ENCODE measurements around the gene SLAMF8.
A peak's percentile ranks its signal among the peaks of the same experiment; 100 is the strongest.

The SLAMF8 gene

GRCh38 chr1:159862557-159862956, 35.9 kb downstream of the SLAMF8 start, which contains the start of gene VSIG8:
VSIG8 (minus strand) TSS chr1:159862657; CDS start chr1:159862521, 136 bp downstream.
- no peak for FAIRE-seq
- TF ChIP-seq POLR2A (IDR thresholded peaks at IDR 0.05; ENCODE audit: low read depth, low read length): no peak
- DNase-seq (ENCODE audit: insufficient read length, low spot score): no peak

DNA sequence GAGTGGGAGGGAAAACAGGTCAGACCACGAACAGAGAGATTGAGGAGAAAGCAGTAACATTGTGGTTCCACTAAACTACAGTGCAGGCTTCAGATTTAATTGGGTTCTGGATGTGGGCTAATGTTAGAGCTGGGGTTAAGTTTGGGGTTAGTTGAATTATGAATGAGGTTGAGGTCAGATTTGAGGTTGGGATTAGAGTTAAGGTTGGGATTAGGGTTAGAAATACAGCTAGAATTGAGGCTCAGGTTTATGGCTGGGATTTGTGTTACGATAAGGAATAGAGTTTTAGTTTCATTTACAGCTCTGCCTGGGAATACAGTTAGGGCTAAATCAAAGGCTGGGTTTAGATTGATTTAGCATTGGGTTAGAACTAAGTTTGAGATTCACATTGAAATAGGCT, 37.6 kb downstream of the SLAMF8 start:
- DNase-seq (ENCODE audit: insufficient read length, low spot score) (no peak), FAIRE-seq (no peak)
- no peak for TF ChIP-seq POLR2A (IDR thresholded peaks at IDR 0.05; ENCODE audit: low read depth, low read length)

GRCh38 chr1:159866066-159866465, 39.4 kb downstream of the SLAMF8 start:
- no peak for FAIRE-seq
- no peak for TF ChIP-seq POLR2A (IDR thresholded peaks at IDR 0.05; ENCODE audit: low read depth, low read length)
- DNase-seq (ENCODE audit: insufficient read length, low spot score): no peak

DNA sequence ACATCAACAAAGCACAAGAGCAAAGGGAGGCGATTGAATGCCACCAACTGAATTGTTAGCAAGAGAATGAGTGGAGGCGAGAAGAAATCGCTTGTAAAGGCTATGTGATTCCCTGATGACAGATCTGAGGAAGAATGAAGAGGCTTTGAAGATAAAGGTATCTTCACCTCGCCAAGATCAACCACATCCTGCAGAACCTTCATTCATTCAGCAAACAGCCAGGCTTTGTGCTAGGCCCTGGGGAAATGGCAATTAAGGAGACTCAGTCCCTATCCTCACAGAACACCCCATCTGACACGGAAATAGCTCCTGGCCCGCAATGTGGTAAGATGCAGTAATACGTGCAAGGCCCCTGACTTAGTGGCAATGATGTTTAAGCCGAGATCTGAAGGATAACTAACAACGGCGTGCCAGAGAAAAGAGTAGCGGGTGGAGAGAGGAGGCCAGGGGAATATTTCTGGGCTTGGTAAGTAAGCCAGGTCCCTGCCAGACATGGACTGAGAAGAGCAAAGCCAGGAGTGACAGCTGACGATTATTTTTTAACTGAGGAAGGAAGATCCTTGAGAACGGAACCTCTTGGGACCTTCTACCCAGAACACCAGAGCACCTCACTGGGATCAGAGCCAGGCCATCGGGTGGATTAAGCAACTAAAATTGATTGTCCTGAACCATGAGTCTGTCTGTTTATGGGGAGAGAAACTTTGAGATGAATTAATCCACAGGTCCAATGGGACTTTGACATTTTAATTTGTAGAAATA, 40.4 kb downstream of the SLAMF8 start:
- no peak for TF ChIP-seq POLR2A (IDR thresholded peaks at IDR 0.05; ENCODE audit: low read depth, low read length)
- DNase-seq (ENCODE audit: insufficient read length, low spot score) (no peak), FAIRE-seq (no peak)

- DNase-seq (ENCODE audit: insufficient read length, low spot score) (no peak), FAIRE-seq (no peak)
- no peak for TF ChIP-seq POLR2A (IDR thresholded peaks at IDR 0.05; ENCODE audit: low read depth, low read length)
Measured at GRCh38 chr1:159867664-159868026, 41.0 kb downstream of the SLAMF8 start.

DNA sequence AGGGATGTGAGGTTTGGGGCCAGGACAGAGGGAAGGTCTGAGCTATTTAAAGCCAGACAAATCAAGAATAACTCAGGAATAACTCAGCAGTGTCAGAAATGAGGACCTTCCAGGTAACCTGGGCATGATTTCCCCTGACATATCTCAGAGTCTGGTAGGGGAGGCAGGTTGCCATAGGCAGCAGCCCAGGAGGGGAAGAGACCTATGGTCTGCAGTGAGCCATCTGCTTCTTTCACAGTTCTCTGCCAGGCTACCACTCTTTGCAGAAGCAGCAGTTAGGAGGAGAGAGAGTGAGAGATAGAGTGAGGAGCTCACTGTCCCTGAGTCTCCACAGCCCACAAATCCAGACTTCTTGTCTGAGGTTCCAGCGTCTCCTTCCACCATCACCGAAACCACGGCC, 42.1 kb downstream of the SLAMF8 start:
- FAIRE-seq (no peak), DNase-seq (ENCODE audit: insufficient read length, low spot score) (no peak)
- TF ChIP-seq POLR2A (IDR thresholded peaks at IDR 0.05; ENCODE audit: low read depth, low read length): no peak

- DNase-seq (ENCODE audit: insufficient read length, low spot score) (peak; percentile 87), FAIRE-seq (no peak)
- TF ChIP-seq POLR2A (IDR thresholded peaks at IDR 0.05; ENCODE audit: low read depth, low read length): 0 out of 2 replicates have a peak, but pooled peaks have one; percentile 14
Measured at GRCh38 chr1:159869173-159869572, 42.5 kb downstream of the SLAMF8 start.

GRCh38 chr1:159869607-159870006, 42.9 kb downstream of the SLAMF8 start:
- FAIRE-seq (no peak), DNase-seq (ENCODE audit: insufficient read length, low spot score) (no peak)

DNA sequence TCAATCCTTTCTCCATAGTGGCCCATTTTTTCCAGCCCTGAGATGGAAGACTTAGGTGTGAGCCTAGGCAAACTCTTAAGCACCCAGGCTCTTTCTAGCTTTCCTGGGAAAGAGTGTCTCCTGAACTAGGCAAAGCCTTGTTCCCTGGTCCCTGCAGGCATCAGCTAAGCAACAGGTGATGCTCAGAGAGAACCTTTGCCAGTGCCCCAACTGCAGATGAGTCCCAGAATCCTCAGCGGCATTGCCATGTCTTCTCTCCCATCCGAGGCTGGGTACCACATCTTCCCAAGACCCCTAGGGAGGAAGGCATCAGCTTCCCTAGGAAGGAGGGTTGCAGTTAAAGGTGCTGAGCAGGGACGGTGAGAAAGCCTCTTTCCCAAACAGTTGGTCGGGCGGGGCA, 44.0 kb downstream of the SLAMF8 start:
- no peak for TF ChIP-seq POLR2A (IDR thresholded peaks at IDR 0.05; ENCODE audit: low read depth, low read length)
- FAIRE-seq (no peak), DNase-seq (ENCODE audit: insufficient read length, low spot score) (no peak)

More at GRCh38 chr1:159869607-159870006, 42.9 kb downstream of the SLAMF8 start:
- TF ChIP-seq POLR2A (IDR thresholded peaks at IDR 0.05; ENCODE audit: low read depth, low read length): no peak

DNA sequence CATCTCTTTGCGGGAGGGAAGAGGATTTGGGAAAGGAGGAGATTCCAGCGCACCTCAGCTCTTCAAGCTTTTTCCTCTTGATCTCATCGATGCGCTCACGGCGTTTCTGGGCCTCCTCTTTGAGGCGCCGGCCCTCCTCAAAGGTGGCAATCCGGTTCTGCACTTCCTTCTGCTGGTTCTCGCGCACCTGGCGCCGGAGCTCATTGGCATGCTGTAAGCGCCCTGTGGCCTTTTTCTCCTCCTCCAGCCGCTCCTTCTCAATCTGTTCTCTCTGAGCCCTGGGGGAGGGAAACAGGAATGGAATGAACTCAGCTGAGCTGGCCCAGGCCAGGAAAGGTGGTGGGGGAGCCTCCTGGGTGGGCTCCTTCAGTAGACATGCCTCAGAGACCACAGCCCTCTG, 46.2 kb downstream of the SLAMF8 start:
- DNase-seq (ENCODE audit: insufficient read length, low spot score) (no peak), FAIRE-seq (no peak)
- TF ChIP-seq POLR2A (IDR thresholded peaks at IDR 0.05; ENCODE audit: low read depth, low read length): no peak

DNA sequence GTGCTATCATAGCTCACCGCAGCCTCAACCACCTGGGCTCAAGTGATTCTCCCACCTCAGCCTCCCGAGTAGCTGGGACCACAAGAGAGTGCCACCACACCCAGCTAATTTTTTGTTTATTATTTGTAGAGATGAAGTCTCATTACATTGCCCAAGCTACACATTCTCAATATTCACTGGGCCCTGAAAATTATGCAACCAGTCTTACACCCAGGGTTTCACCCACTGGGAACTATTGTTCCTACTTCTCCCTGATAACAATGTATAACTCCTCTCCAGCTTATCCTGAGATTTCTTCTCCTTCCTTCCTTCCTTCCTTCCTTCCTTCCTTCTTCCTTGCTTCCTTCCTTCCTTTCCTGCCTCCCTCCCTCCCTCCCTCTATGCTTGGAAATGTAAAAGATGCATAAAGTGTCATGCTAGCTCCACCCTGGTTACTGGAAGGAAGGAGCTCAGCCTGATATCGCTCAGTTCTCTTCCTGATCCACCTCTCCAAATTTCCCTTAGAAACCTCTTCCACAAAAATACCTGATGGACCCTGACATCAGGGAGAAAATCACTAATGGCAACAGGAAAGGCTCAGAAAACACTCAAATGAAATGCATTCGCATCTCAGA, 47.0 kb downstream of the SLAMF8 start:
- FAIRE-seq: no peak
- no peak for DNase-seq (ENCODE audit: insufficient read length, low spot score)
- no peak for TF ChIP-seq POLR2A (IDR thresholded peaks at IDR 0.05; ENCODE audit: low read depth, low read length)

GRCh38 chr1:159877695-159878444, 51.2 kb downstream of the SLAMF8 start:
- FAIRE-seq (no peak), DNase-seq (ENCODE audit: insufficient read length, low spot score) (no peak)
- TF ChIP-seq POLR2A (IDR thresholded peaks at IDR 0.05; ENCODE audit: low read depth, low read length): no peak

GRCh38 chr1:159879136-159879535, 52.5 kb downstream of the SLAMF8 start:
- FAIRE-seq: no peak
- TF ChIP-seq POLR2A (IDR thresholded peaks at IDR 0.05; ENCODE audit: low read depth, low read length): no peak
- DNase-seq (ENCODE audit: insufficient read length, low spot score): no peak

DNA sequence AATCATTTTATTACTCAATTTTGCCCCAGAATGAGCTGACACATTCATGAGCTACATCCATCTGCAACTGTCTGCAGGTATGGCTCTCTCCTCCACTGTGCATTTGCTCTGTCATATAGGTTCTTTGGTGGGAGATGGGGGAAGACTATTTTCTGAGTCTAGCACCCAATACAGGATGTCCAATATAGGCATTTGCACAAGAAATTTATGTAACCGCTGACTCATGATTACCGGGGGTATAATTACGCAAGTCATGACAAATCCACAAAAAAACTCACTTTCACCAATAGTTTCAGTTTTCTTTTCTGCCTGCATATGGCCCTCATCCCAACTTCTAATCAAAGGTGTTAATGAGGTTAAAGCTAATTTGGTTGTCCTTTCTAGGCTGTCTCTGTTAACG, 53.3 kb downstream of the SLAMF8 start:
- DNase-seq (ENCODE audit: insufficient read length, low spot score) (peak; percentile 54), FAIRE-seq (no peak)
- no peak for TF ChIP-seq POLR2A (IDR thresholded peaks at IDR 0.05; ENCODE audit: low read depth, low read length)

Measured in H54 (cell line).